ENCODE measurements around the gene MOB1A. TPM values are rescaled to one million over a fixed set of nuclear protein-coding genes. Genes with fewer than 3 reads are reported as not detected.
"Not testable (repeated sequence)": the region's sequence is repeated elsewhere in the genome, so short reads cannot be mapped to it uniquely, and the experiment has no call there.

Gene MOB1A
- total RNA-seq, 2 donors from 2014 or later = 151 to 173 TPM

- H3K36me3 Mint-ChIP-seq = peaks cover 12 to 14% of the 10 kb centered on the region in 2 donors
- H3K9me3 Mint-ChIP-seq = no peaks in the 10 kb centered on the region
- ATAC-seq = no peak
- peak overlapping the region in 1 of 2 donors; percentile 90 for H3K27ac Mint-ChIP-seq
- no peak for DNase-seq (ENCODE audit: low spot score in 2 of 2)
Observed at GRCh38 chr2:74138600-74139323, 39.9 kb downstream of the MOB1A start.

DNA sequence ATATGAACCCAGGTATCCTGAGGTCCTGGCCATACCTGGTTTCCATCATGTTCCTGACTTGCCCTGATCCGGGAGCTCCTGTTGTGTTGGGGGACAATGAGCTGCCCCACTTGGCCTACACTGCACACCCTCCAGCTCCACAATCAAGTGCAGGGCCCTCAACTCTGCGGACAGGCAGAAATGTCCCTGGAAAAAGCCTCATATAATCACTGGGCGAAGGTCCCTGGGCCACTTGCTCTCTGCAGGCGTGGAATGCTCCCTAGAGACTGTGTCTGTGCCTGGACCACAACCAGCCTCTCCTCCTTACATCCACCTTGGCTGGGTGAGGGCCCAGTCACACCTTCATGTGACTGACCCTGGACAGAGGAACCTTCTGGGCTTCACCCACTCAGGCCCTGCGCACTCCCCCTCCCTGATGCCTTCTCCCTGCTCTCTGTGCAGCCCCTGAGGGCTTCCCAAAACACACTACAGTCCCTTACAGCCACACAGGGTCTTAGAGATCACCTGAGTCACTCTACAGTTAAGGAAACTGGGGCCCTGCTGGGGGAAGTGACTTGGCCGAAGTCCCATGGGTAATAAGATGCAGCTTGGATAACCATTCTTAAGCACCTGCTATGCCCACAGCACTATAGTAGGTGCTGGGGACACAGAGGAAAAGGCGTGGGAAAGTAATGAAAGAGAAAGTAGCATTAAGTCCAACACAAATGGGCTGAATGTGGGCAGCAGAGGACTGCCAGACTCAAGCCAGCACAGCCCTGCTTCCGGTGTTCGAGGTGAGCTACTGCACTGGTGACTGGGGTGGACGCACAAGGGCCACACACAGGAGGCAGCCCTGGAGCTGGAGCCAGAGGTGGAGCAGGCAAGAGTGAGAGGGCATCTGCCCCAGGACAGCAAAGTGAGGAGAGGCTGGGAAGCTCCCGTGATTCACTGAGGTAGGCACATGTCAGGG, 40.8 kb downstream of the MOB1A start:
- Mint-ChIP-seq H3K36me3 (peaks cover 19% of the 10 kb centered on the region in 2 donors), H3K27ac (peak overlapping the region in 1 of 2 donors; percentile 90), H3K9me3 (no peaks in the 10 kb centered on the region)
- DNase-seq (ENCODE audit: low spot score in 2 of 2) (no peak), ATAC-seq (no peak)

DNA sequence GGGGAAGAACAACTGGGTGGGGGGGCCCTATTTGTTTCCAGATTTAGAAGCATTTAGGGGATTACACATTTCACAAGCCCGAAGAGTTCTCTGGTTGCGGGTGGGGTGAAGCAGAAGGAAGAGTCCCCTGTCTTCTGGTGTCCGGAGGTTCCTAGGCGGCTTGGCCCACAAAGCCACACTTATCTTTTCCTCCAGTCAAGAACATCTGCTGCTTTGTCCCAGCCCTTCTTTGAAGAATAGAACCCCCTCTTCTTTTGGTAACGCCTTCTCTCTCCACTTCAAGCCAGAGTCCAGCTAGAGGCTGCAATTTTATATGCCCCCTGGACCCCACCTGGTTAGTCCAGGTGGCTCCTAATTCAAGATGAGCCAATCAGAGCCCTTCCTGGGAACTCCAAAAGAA, 46.8 kb downstream of the MOB1A start:
- Mint-ChIP-seq H3K36me3 (peaks cover 19 to 20% of the 10 kb centered on the region in 2 donors), H3K27ac (no peak overlapping the region), H3K9me3 (no peaks in the 10 kb centered on the region)
- DNase-seq (ENCODE audit: low spot score in 2 of 2) (no peak), ATAC-seq (no peak)

DNA sequence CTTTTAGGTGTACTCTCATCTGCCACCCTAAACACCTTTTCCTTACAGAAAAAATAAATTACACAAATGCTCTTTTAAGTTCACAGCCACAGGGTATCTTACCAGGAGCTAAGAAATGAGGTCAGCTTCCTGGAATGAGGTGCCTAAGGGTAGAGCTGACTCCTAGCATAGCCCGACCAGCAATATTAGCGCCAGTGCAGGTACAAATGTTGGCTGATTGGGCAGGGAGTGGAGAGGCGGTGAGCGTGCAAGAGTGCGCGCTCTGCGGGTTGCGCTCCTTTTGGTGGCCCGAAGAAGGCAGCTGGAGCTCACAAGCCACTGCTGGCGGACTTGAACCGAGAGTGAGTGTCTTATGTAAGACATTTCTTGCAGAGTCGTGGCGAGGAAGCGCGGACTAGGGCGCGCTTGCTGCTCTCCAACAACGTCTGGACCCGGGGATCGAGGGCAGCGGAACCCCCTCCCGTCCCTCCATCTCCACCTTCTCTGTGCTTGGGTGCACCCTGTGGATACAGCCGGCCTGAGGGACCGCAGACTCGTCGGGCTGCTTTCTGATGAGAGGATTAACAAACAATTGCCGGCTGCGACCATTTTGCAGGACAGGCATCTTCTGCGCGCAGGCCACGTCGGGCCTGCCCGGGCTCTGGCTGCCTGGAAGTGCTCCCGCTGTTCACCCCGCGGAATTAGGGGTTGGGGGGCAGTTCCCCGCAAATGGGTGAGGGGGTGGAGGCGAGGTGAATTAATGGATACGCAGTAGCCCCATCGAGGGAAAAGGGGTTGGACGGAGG, 48.3 kb downstream of the MOB1A start:
- Mint-ChIP-seq H3K9me3 (no peaks in the 10 kb centered on the region), H3K27ac (no peak overlapping the region), H3K36me3 (peaks cover 19 to 20% of the 10 kb centered on the region in 2 donors)
- ATAC-seq (no peak), DNase-seq (ENCODE audit: low spot score in 2 of 2) (no peak)

GRCh38 chr2:74128206-74128605, 50.5 kb downstream of the MOB1A start:
- Mint-ChIP-seq H3K27ac (no peak overlapping the region), H3K36me3 (peaks cover 2 to 5% of the 10 kb centered on the region in 2 donors), H3K9me3 (no peaks in the 10 kb centered on the region)
- ATAC-seq (no peak), DNase-seq (ENCODE audit: low spot score in 2 of 2) (no peak)

DNA sequence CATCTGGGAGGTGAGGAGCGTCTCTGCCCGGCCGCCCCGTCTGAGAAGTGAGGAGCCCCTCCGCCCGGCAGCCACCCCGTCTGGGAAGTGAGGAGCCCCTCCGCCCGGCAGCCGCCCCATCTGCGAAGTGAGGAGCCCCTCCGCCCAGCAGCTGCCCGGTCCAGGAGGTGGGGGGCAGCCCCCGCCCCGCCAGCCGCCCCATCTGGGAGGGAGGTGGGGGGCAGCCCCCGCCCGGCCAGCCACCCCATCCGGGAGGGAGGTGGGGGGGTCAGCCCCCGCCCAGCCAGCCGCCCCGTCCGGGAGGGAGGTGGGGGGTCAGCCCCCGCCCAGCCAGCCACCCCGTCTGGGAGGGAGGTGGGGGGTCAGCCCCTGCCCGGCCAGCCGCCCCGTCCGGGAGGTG, 54.7 kb downstream of the MOB1A start:
- DNase-seq (ENCODE audit: low spot score in 2 of 2); ATAC-seq; H3K27ac Mint-ChIP-seq: not testable (repeated sequence)
- Mint-ChIP-seq H3K36me3 (peaks cover 15 to 25% of the 10 kb centered on the region in 2 donors), H3K9me3 (peaks cover 7 to 16% of the 10 kb centered on the region in 2 donors)

DNA sequence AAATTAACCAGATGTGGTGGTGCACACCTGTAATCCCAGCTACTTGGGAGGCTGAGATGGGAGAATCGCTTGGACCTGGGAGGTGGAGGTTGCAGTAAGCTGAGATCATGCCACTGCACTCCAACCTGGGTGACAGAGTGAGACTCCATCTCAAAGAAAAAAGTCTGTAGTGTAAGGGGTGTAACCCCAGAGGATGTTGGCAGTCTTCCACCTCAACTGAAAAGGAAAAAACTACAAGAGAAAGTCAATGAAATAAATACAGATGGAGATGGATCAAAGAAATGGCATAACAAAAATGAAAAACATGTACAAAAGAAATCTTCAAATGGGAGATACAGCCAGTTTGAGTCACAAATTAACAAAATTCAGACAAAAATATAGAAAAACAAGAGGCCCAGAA, 56.8 kb downstream of the MOB1A start:
- not testable (repeated sequence) for ATAC-seq

DNA sequence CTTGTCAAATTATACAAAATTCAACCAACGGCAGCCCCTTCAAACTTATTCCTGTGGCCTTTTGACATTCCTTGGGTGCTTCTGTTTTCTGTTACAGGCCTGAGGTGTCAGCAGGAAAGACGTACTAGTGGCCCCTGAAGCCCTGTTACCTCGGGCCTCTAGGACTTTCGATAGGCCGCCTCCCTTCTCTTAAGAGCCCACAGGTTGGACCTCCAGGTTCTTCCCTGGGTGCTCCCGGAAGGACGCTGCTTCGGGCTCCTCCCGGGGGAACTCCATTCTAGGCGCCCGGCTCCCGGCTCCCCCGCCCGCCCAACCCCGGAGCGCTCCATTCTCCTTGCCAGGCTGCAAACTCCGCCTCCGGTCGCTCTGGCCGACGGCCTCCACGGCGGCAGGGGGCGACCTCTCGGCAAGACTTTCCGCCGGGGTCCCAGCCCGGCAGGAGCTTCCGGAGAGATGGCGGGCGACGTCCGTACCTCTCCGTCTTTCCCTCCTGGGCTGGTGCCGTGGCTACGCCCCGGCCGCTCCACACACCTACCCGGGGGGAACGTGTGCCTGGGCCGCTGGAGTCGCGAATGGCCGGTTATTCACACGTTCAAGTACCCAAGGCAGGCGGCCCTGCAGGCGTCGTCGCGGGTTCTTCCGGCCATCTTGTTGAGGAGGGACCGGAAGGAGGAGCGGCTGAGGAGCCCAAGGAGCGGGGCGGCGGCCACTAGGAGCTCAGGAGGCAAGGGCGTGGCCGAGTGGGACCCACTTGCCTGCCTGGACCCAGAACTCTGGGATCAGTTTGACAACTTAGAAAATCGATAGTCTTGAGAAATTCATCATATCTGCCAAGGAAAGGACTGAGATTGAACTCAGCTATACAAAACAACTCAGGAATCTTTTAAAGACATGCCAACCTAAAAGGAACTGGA, 58.5 kb downstream of the MOB1A start:
- peaks cover 15 to 25% of the 10 kb centered on the region in 2 donors for H3K36me3 Mint-ChIP-seq
- H3K27ac Mint-ChIP-seq = peak overlapping the region; percentile 52 to 83
- peaks cover 7 to 16% of the 10 kb centered on the region in 2 donors for H3K9me3 Mint-ChIP-seq
- peak; percentile 82 to 91 for DNase-seq (ENCODE audit: low spot score in 2 of 2)
- ATAC-seq = peak; percentile 93 to 97

More for the DNA sequence above, 56.8 kb downstream of the MOB1A start:
- DNase-seq (ENCODE audit: low spot score in 2 of 2); H3K27ac Mint-ChIP-seq: not testable (repeated sequence)
- Mint-ChIP-seq H3K9me3 (peaks cover 7 to 16% of the 10 kb centered on the region in 2 donors), H3K36me3 (peaks cover 15 to 25% of the 10 kb centered on the region in 2 donors)

DNA sequence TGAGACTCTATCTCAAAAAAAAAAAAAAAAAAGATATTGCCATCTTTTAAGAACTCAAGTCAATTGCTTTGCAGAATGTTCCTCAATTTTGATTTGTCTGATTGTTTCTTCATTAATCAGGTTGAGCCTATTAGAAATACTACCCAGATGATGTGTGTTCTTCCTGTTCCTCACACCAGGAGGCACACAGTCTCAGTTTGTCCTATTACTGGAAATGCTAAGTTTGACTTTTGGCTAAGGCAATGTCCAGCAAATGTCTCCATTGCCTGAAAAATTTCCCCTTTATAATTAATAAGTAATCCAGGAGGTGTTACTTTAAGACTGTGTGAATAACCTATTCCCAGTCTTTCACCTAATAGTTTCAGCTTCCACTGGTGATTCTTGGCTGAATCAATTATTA, 59.3 kb downstream of the MOB1A start:
- DNase-seq (ENCODE audit: low spot score in 2 of 2) (no peak), ATAC-seq (no peak)
- H3K36me3 Mint-ChIP-seq = peaks cover 15 to 25% of the 10 kb centered on the region in 2 donors
- H3K9me3 Mint-ChIP-seq = peaks cover 7 to 16% of the 10 kb centered on the region in 2 donors
- H3K27ac Mint-ChIP-seq = peak overlapping the region in 1 of 2 donors; percentile 83

GRCh38 chr2:74111380-74111779, 67.3 kb downstream of the MOB1A start:
- Mint-ChIP-seq H3K27ac (no peak overlapping the region), H3K36me3 (no peaks in the 10 kb centered on the region)

DNA sequence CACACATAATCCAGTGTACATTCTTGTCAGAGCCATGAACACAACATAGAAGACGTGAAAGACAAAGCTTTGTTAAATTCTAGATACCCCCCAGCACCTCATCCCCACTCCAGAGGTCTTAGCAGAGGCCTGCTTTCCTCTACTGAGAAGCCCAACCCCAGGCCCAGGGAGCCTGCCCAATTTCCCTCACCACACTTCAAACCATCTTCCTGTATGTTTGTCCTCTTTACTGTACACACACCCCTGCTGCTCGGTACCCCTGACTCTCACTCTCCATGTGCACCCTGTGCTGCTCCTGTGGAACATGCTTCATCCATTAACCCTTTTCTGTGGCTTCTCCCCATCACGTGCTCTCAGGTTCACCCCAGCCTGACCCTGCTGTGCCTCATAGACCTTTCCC, 68.1 kb downstream of the MOB1A start:
- no peak for ATAC-seq
- Mint-ChIP-seq H3K27ac (peak overlapping the region in 1 of 2 donors; percentile 79), H3K9me3 (no peaks in the 10 kb centered on the region), H3K36me3 (no peaks in the 10 kb centered on the region)
- no peak for DNase-seq (ENCODE audit: low spot score in 2 of 2)

More at GRCh38 chr2:74111380-74111779, 67.3 kb downstream of the MOB1A start:
- ATAC-seq = peak in 1 of 2 donors; percentile 22
- H3K9me3 Mint-ChIP-seq = no peaks in the 10 kb centered on the region
- DNase-seq (ENCODE audit: low spot score in 2 of 2) = no peak

GRCh38 chr2:74109551-74109950, 69.1 kb downstream of the MOB1A start:
- Mint-ChIP-seq H3K9me3 (no peaks in the 10 kb centered on the region), H3K36me3 (no peaks in the 10 kb centered on the region), H3K27ac (no peak overlapping the region)
- ATAC-seq (peak in 1 of 2 donors; percentile 34), DNase-seq (ENCODE audit: low spot score in 2 of 2) (no peak)

GRCh38 chr2:74107071-74107470, 71.6 kb downstream of the MOB1A start:
- H3K27ac Mint-ChIP-seq = no peak overlapping the region
- no peak for DNase-seq (ENCODE audit: low spot score in 2 of 2)
- H3K36me3 Mint-ChIP-seq = no peaks in the 10 kb centered on the region
- ATAC-seq = no peak
- no peaks in the 10 kb centered on the region for H3K9me3 Mint-ChIP-seq

DNA sequence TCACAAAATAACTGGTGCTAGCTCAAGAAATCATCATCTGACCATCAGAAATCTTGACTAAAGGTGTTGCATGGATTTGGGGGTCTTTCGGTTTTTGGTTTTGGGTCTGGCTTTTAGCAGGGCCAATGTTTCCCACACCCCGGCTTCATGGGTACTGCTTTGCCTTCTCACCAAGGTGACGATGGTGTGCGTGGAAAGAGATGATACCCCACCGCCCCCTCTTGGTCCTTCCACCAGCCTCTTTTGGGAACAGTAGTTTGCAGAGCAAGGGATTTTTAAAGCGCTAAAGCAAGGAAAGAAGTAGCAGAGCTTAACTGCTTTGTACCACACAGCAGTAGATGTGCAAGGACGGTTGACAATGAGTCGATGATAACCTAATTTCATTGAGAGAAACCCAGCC, 73.3 kb downstream of the MOB1A start:
- ATAC-seq = no peak
- Mint-ChIP-seq H3K36me3 (no peaks in the 10 kb centered on the region), H3K9me3 (no peaks in the 10 kb centered on the region), H3K27ac (peak overlapping the region in 1 of 2 donors; percentile 13)
- DNase-seq (ENCODE audit: low spot score in 2 of 2) = no peak

DNA sequence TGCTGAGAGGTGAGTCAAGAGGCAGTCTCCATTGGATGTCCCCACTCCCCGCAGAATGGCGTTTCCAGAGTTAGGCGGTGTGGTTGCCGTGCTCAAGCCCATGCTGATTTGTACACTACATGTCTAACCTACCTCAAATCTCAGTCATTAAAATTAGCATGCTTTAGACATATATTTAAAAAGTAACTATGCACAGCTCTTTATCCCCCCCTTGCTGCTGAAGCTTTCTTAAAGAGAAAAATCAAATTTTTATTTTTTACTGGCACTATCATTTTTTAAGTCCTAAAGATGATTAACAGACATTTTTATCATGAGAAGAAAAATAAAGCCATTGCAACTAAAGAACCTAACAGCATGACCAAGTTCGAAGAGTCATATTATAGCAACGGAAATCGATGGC, 73.8 kb downstream of the MOB1A start:
- ATAC-seq (no peak), DNase-seq (ENCODE audit: low spot score in 2 of 2) (no peak)
- Mint-ChIP-seq H3K9me3 (no peaks in the 10 kb centered on the region), H3K27ac (peak overlapping the region in 1 of 2 donors; percentile 13), H3K36me3 (no peaks in the 10 kb centered on the region)

Measured in activated naive CD4-positive, alpha-beta T cell treated with anti-CD3 and anti-CD28 coated beads, Interleukin-2, amount 50 U/mL, for 72 hours (primary cell).